GM21529 (cell line): ENCODE measurements around the gene CANT1.
"Not testable (repeated sequence)": the region's sequence is repeated elsewhere in the genome, so short reads cannot be mapped to it uniquely, and the experiment has no call there.

Experiments
- ATAC-seq: cut with Tn5 transposase; IDR thresholded peaks from one replicate; pipeline ENCODE4 v1.9.1; 2021; ENCODE audit not compliant: unreplicated experiment

Gene CANT1

GRCh38 chr17:79043931-79044320 lies 34.4 kb upstream of the CANT1 start:
- ATAC-seq = no peak

GRCh38 chr17:79043191-79043930 lies 33.8 kb upstream of the CANT1 start:
- no peak for ATAC-seq

- ATAC-seq = no peak
Observed at GRCh38 chr17:79042421-79043190, 33.0 kb upstream of the CANT1 start.

- ATAC-seq = no peak
Observed at GRCh38 chr17:79041723-79042420, 32.3 kb upstream of the CANT1 start.

- ATAC-seq = no peak
Observed at GRCh38 chr17:79041041-79041570, 31.5 kb upstream of the CANT1 start.

GRCh38 chr17:79039886-79040285 lies 30.3 kb upstream of the CANT1 start:
- ATAC-seq = no peak

- ATAC-seq = no peak
Observed at GRCh38 chr17:79039171-79039570, 29.6 kb upstream of the CANT1 start.

- ATAC-seq = no peak
Observed at GRCh38 chr17:79038545-79039135, 29.1 kb upstream of the CANT1 start.

- ATAC-seq = no peak
Observed at GRCh38 chr17:79036596-79036995, 27.0 kb upstream of the CANT1 start.

GRCh38 chr17:79036181-79036580 lies 26.6 kb upstream of the CANT1 start:
- no peak for ATAC-seq

GRCh38 chr17:79035686-79036085 lies 26.1 kb upstream of the CANT1 start:
- no peak for ATAC-seq

GRCh38 chr17:79034931-79035485 lies 25.4 kb upstream of the CANT1 start:
- no peak for ATAC-seq

GRCh38 chr17:79033741-79034501 lies 24.4 kb upstream of the CANT1 start:
- no peak for ATAC-seq

- ATAC-seq = no peak
Observed at GRCh38 chr17:79033046-79033616, 23.6 kb upstream of the CANT1 start.

- no peak for ATAC-seq
Observed at GRCh38 chr17:79031996-79032875, 22.7 kb upstream of the CANT1 start.

- ATAC-seq = not testable (repeated sequence)
Observed at GRCh38 chr17:79030636-79031035, 21.1 kb upstream of the CANT1 start.

GRCh38 chr17:79029327-79030009 lies 19.9 kb upstream of the CANT1 start:
- no peak for ATAC-seq
